Measurements from ENCODE around the gene KLHL29.

DNA sequence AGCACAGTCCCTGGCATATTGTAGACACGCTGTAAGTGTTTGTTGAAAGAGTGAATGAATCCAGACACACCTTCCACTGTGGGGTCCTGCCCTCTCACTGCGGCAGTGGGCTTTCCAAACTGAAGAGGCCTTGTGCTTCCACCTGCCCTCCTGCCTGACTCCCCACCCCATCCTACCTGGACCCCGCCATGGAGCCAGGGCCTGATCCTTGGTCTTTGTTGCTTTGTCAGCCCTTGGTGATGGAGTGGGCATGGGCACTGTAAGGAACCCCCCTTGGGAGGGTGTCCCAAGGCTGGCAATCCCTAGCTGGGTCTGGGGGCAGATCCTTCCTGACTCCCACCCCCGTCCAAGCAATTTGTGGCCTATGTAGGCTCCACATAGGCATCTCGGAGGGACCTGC, 33.1 kb downstream of the KLHL29 start:
- TF ChIP-seq FOXM1 (IDR thresholded peaks at IDR 0.05; ENCODE audit: low read depth) = no peak
- no peak for TF ChIP-seq ZBTB33 (IDR thresholded peaks at IDR 0.05; ENCODE audit: borderline replicate concordance, low read depth)
- TF ChIP-seq, protein P1, sequence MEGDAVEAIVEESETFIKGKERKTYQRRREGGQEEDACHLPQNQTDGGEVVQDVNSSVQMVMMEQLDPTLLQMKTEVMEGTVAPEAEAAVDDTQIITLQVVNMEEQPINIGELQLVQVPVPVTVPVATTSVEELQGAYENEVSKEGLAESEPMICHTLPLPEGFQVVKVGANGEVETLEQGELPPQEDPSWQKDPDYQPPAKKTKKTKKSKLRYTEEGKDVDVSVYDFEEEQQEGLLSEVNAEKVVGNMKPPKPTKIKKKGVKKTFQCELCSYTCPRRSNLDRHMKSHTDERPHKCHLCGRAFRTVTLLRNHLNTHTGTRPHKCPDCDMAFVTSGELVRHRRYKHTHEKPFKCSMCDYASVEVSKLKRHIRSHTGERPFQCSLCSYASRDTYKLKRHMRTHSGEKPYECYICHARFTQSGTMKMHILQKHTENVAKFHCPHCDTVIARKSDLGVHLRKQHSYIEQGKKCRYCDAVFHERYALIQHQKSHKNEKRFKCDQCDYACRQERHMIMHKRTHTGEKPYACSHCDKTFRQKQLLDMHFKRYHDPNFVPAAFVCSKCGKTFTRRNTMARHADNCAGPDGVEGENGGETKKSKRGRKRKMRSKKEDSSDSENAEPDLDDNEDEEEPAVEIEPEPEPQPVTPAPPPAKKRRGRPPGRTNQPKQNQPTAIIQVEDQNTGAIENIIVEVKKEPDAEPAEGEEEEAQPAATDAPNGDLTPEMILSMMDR (IDR thresholded peaks at IDR 0.05) = no peak
- TF ChIP-seq TAF1 (IDR thresholded peaks at IDR 0.05; ENCODE audit: borderline replicate concordance, low read depth, low read length) = no peak

Data from SK-N-SH (cell line).